Measurements from ENCODE around the gene ARHGAP19. TPM values are rescaled to one million over a fixed set of nuclear protein-coding genes. Genes with fewer than 3 reads are reported as not detected.

The ARHGAP19 gene
- total and polyA plus RNA-seq, 2 donors from 2014 or later = 5.3 to 10.6 TPM

GRCh38 chr10:97319671-97320479 is 27.4 kb upstream of the ARHGAP19 start:
- H3K9ac ChIP-seq (ENCODE audit: low read length in 3 of 3) = no peak overlapping the region
- no peaks in the 10 kb centered on the region for H3K36me3 ChIP-seq (ENCODE audit: control insufficient read depth in 2 of 3, insufficient read depth in 3 of 3, low read length in 3 of 3)
- no peak for FAIRE-seq
- H3K4me3 ChIP-seq (ENCODE audit: low read length in 3 of 3) = peak overlapping the region; percentile 26 to 68 (median 42)
- H3K27ac ChIP-seq (ENCODE audit: low read depth in 2 of 2, low read length in 2 of 2) = peak overlapping the region in 1 of 2 donors; percentile 44
- intact Hi-C loops (cut with DNase I) = no loop called here
- peaks cover 0 to 6% (median 5%) of the 10 kb centered on the region in 3 donors for H3K4me1 ChIP-seq (ENCODE audit: control insufficient read depth in 2 of 3, insufficient read depth in 2 of 3, low read depth in 1 of 3, low read length in 3 of 3)
- H3K9me3 ChIP-seq (ENCODE audit: control insufficient read depth in 2 of 3, insufficient read depth in 1 of 3, low read length in 3 of 3) = no peaks in the 10 kb centered on the region
- no peaks in the 10 kb centered on the region for H3K27me3 ChIP-seq (ENCODE audit: control insufficient read depth, insufficient read depth, low read length)
- TF ChIP-seq CTCF (IDR thresholded peaks at IDR 0.05; ENCODE audit: borderline replicate concordance, extremely low read depth, insufficient read depth) = no peak
- peak; percentile 58 to 87 (median 69) for DNase-seq

- peak within 1 kb of the TSS; percentile 80 to 96 (median 92) for H3K9ac ChIP-seq (ENCODE audit: low read length in 3 of 3)
- no peak for TF ChIP-seq CTCF (IDR thresholded peaks at IDR 0.05; ENCODE audit: borderline replicate concordance, extremely low read depth, insufficient read depth)
- H3K4me1 ChIP-seq (ENCODE audit: control insufficient read depth in 2 of 3, insufficient read depth in 2 of 3, low read depth in 1 of 3, low read length in 3 of 3) = peaks cover 0 to 6% (median 5%) of the 10 kb centered on the region in 3 donors
- DNase-seq = peak; percentile 93 to 96 (median 95)
- no peaks in the 10 kb centered on the region for H3K9me3 ChIP-seq (ENCODE audit: control insufficient read depth in 2 of 3, insufficient read depth in 1 of 3, low read length in 3 of 3)
- no peaks in the 10 kb centered on the region for H3K27me3 ChIP-seq (ENCODE audit: control insufficient read depth, insufficient read depth, low read length)
- intact Hi-C loops (cut with DNase I) = no loop called here
- H3K36me3 ChIP-seq (ENCODE audit: control insufficient read depth in 2 of 3, insufficient read depth in 3 of 3, low read length in 3 of 3) = no peaks in the 10 kb centered on the region
- FAIRE-seq = no peak
- H3K4me3 ChIP-seq (ENCODE audit: low read length in 3 of 3) = peak within 1 kb of the TSS; percentile 68 to 91 (median 91)
- peak within 1 kb of the TSS; percentile 99 to 100 for H3K27ac ChIP-seq (ENCODE audit: low read depth in 2 of 2, low read length in 2 of 2)
Observed at GRCh38 chr10:97318772-97319651, 26.6 kb upstream of the ARHGAP19 start, which contains the start of gene FRAT1. TSS of gene FRAT1 (plus strand) at chr10:97319271. CDS start at chr10:97319454, 183 bp downstream.

- TF ChIP-seq CTCF (IDR thresholded peaks at IDR 0.05; ENCODE audit: borderline replicate concordance, extremely low read depth, insufficient read depth) = no peak
- intact Hi-C loops (cut with DNase I) = no loop called here
- Histone ChIP-seq H3K9me3 (ENCODE audit: control insufficient read depth in 2 of 3, insufficient read depth in 1 of 3, low read length in 3 of 3) (no peaks in the 10 kb centered on the region), H3K9ac (ENCODE audit: low read length in 3 of 3) (no peak overlapping the region), H3K36me3 (ENCODE audit: control insufficient read depth in 2 of 3, insufficient read depth in 3 of 3, low read length in 3 of 3) (no peaks in the 10 kb centered on the region), H3K4me1 (ENCODE audit: control insufficient read depth in 2 of 3, insufficient read depth in 2 of 3, low read depth in 1 of 3, low read length in 3 of 3) (no peaks in the 10 kb centered on the region), H3K4me3 (ENCODE audit: low read length in 3 of 3) (no peak overlapping the region), H3K27me3 (ENCODE audit: control insufficient read depth, insufficient read depth, low read length) (no peaks in the 10 kb centered on the region), H3K27ac (ENCODE audit: low read depth in 2 of 2, low read length in 2 of 2) (no peak overlapping the region)
- FAIRE-seq (no peak), DNase-seq (no peak)
Observed at GRCh38 chr10:97314671-97315070, 22.2 kb upstream of the ARHGAP19 start.
